Panc1 (cell line): ENCODE results near the gene ERICH3. TPM values are rescaled to one million over a fixed set of nuclear protein-coding genes. Genes with fewer than 3 reads are reported as not detected.

Experiments
- ATAC-seq: fragments of 200-7000 bp; cut with Tn5 transposase; 2 replicates; pipeline ENCODE4 v1.9.1; 2020; ENCODE audit warnings: mild to moderate bottlenecking, moderate library complexity
- BruUV-seq: library from RNA; stranded (reverse); fragments of 400-500 nt; replicated peaks from 2 replicates; lab custom pipeline; 2021; lab: Mats Ljungman, UMichigan
- CTCF ChIA-PET: fragments of 300-600 bp; sonication (Branson Sonifier 250); formaldehyde crosslinking; loops from one replicate; lab custom pipeline; 2022; ENCODE audit warnings: antibody characterized with exemption; lab: Charles Lee
- POLR2A ChIA-PET: fragments of 300-600 bp; sonication (Branson Sonifier 250); formaldehyde crosslinking; loops from one replicate; lab custom pipeline; 2022; ENCODE audit warnings: antibody characterized with exemption; lab: Charles Lee
- DNase-seq: peaks from one replicate; pipeline ENCODE4 v3.0.0-alpha.2; 2010; ENCODE audit warnings: low read depth, low spot score
- H3K27ac ChIP-seq: 2 replicates; pipeline ENCODE4 v1.5.1; 2011; ENCODE audit warnings: mild to moderate bottlenecking, low read length, inconsistent platforms
- H3K27me3 ChIP-seq: fragments of 200-500 bp; sonication (Bioruptor generic); 2 replicates; pipeline ENCODE4 v1.6.0; 2014; ENCODE audit warnings: low read length, inconsistent platforms; ENCODE audit not compliant: control insufficient read depth, insufficient read depth
- H3K36me3 ChIP-seq: fragments of 200-500 bp; sonication (Bioruptor generic); 2 replicates; pipeline ENCODE4 v1.5.1; 2014; ENCODE audit warnings: inconsistent platforms, mild to moderate bottlenecking, low read length, moderate library complexity; ENCODE audit not compliant: control insufficient read depth, insufficient read depth
- H3K4me1 ChIP-seq: 2 replicates; pipeline ENCODE4 v1.5.1; 2011; ENCODE audit warnings: inconsistent platforms, mild to moderate bottlenecking, low read length, moderate library complexity; ENCODE audit not compliant: control insufficient read depth, insufficient read depth
- H3K4me3 ChIP-seq, 2 experiments: 2 replicates each; pipeline ENCODE4 v1.5.1; 2011 to 2012; ENCODE audit warnings: low read depth in 2 of 2, low read length in 2 of 2, mild to moderate bottlenecking in 2 of 2, inconsistent platforms in 1 of 2, moderate library complexity in 1 of 2
- H3K9me3 ChIP-seq: fragments of 200-500 bp; sonication (Bioruptor generic); 2 replicates; pipeline ENCODE4 v1.5.1; 2014; ENCODE audit warnings: low read depth, mild to moderate bottlenecking, inconsistent platforms, low read length, moderate library complexity; ENCODE audit not compliant: control insufficient read depth, insufficient read depth
- CTCF ChIP-seq: fragments of 450-650 bp; IDR thresholded peaks from 2 replicates; pipeline ENCODE4 v1.5.1; 2017; ENCODE audit warnings: mild to moderate bottlenecking
- POLR2AphosphoS5 ChIP-seq: IDR thresholded peaks from 2 replicates; pipeline ENCODE4 v1.6.1; 2012; ENCODE audit warnings: mild to moderate bottlenecking, low read depth, low read length, moderate library complexity
- REST ChIP-seq, 2 experiments: IDR thresholded peaks; 2 replicates each; pipeline ENCODE4 v1.6.1; 2011 to 2012; ENCODE audit warnings: low read depth in 2 of 2, control low read depth in 1 of 2, low read length in 1 of 2, mild to moderate bottlenecking in 1 of 2, moderate library complexity in 1 of 2; ENCODE audit not compliant: insufficient read depth in 1 of 2
- SIN3A ChIP-seq: IDR thresholded peaks from 2 replicates; pipeline ENCODE4 v1.6.1; 2012; ENCODE audit warnings: low read depth, mild to moderate bottlenecking, low read length, moderate library complexity, borderline replicate concordance; ENCODE audit not compliant: insufficient read depth
- TCF7L2 ChIP-seq: IDR thresholded peaks from 2 replicates; pipeline ENCODE4 v1.6.1; 2011; ENCODE audit warnings: mild to moderate bottlenecking, low read depth, low read length, inconsistent platforms
- in situ Hi-C: cut with HindIII; loops from 2 replicates; pipeline ENCODE4 v1.10.0; 2016; ENCODE audit warnings: low sequenced_read_pairs, low pct_unique_long_range_greater_than_20kb
- intact Hi-C: fragments of 100-400 bp; cut with micrococcal nuclease; formaldehyde crosslinking; loops from one replicate; pipeline ENCODE4 v1.10.0; 2022; ENCODE audit not compliant: unreplicated experiment
- total RNA-seq: library from RNA; stranded (reverse); gene quantifications from one replicate; pipeline ENCODE4 v1.2.1, GENCODE V29; 2021; ENCODE audit not compliant: unreplicated experiment

Gene ERICH3
- total RNA-seq, 1 experiment from 2014 or later: not detected

- Histone ChIP-seq H3K9me3 (no peaks in the 10 kb centered on the region), H3K36me3 (no peaks in the 10 kb centered on the region), H3K27me3 (no peaks in the 10 kb centered on the region), H3K27ac (no peak overlapping the region), H3K4me3 (no peak overlapping the region), H3K4me1 (no peaks in the 10 kb centered on the region)
- ATAC-seq (no peak), DNase-seq (no peak)
- POLR2A ChIA-PET: no interaction called here
- in situ Hi-C loops (no loop called here), intact Hi-C loops (no loop called here)
- CTCF ChIA-PET: no interaction called here
- no TSS peak for BruUV-seq
- no peak for TF ChIP-seq POLR2AphosphoS5
- TF ChIP-seq TCF7L2: no peak
- TF ChIP-seq SIN3A: no peak
- no peak for TF ChIP-seq REST (IDR thresholded peaks at IDR 0.05; ENCODE audit: insufficient read depth in 1 of 2, low read depth in 2 of 2, low read length in 1 of 2)
- TF ChIP-seq CTCF: no peak
These were observed 31.7 kb downstream of the ERICH3 start for GRCh38 chr1:74641876-74642275.

- Histone ChIP-seq H3K9me3 (no peaks in the 10 kb centered on the region), H3K27ac (no peak overlapping the region), H3K36me3 (no peaks in the 10 kb centered on the region), H3K4me3 (no peak overlapping the region), H3K4me1 (no peaks in the 10 kb centered on the region), H3K27me3 (no peaks in the 10 kb centered on the region)
- in situ Hi-C loops: no loop called here
- TF ChIP-seq CTCF (no peak), TCF7L2 (no peak), POLR2AphosphoS5 (no peak)
- ATAC-seq (no peak), DNase-seq (no peak)
- no TSS peak for BruUV-seq
- intact Hi-C loops: no loop called here
- CTCF ChIA-PET: no interaction called here
- POLR2A ChIA-PET: no interaction called here
These were observed 32.4 kb downstream of the ERICH3 start for GRCh38 chr1:74641161-74641560.
